Stimulated activated CD4-positive, alpha-beta T cell treated with anti-CD3 and anti-CD28 coated beads, Interleukin-15, amount 100 ng/mL, for 48 hours (primary cell): ENCODE data around the gene HSD17B11.
"Not testable (repeated sequence)": the region's sequence is repeated elsewhere in the genome, so short reads cannot be mapped to it uniquely, and the experiment has no call there.

Experiments used
- DNase-seq, 2 donors: peaks; one replicate each; pipeline ENCODE4 v3.0.0-alpha.2; 2020; ENCODE audit warnings: low read depth in 2 of 2

HSD17B11 gene, protein sequence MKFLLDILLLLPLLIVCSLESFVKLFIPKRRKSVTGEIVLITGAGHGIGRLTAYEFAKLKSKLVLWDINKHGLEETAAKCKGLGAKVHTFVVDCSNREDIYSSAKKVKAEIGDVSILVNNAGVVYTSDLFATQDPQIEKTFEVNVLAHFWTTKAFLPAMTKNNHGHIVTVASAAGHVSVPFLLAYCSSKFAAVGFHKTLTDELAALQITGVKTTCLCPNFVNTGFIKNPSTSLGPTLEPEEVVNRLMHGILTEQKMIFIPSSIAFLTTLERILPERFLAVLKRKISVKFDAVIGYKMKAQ

DNA sequence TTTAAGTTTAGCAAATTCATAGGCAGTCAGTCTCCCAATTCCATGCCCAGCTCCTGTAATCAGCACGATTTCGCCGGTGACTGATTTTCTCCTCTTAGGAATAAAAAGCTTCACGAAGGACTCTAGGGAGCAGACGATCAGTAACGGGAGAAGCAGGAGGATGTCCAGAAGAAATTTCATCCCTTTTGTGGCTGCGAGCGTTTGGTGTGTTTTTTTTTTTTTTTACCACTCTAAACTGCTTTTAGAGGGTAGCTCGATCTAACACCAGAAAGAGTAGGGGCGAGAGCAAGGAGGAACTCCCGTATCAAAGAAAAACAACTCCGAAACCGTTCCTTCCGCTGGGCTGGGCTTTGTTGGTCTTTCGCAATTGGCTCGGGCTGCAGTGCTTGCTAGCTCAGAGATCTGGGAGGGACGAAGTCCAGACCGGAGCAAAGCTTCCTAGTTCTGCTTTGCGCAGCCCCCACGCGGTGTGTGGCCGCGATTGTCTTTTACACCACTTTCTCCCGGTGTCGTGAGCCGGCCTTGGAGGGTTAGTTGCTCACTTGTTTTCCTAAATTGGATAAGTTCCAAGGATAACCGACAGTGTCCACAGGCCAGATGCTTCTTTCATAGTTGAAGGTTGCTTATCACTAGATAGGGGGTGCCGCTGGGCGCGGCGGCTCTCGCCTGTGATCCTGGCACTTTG, at the start of gene HSD17B11:
Gene HSD17B11, minus strand, starts transcription at position 298 of the 685 bp plus-strand sequence. Its CDS starts 118 bp downstream, at position 180.
- peak; percentile 70 to 71 for DNase-seq

DNA sequence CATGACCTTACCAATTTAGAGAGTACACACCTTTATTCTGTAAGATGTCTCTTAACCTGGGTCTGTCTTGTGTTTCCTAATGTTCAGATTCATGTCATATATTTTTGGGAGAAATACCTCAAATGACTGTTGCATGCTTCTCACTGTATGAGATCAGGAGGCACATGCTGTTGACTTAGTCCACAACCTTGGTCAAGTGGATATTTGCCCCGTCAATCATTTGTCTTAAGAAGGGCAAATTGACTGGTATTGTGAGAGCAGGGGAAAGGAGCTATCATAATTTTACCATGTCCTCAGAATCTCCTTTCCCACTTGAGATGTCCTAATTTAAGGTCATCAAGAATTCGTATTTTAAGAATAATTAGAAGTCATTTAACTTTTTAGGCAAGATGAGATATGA, 42.4 kb upstream of the HSD17B11 start:
- no peak for DNase-seq

DNA sequence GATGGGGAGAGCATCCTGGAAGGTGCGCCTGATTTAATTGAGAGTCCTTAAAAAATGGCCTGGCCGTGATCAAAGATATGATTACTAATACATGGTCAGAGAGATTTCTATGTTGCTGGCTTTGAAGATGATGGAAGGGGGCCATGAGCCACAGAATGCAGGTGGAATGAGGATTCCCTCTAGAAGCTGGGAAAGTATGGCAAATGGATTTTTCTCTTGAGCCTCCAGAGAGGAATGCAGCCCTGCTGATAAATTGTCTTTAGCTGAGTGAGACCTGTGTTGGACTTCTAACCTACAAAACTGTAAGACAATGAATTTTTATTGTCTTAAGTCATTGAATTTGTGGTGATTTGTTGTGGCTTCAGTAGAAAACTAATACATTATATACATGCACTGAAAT, 39.0 kb upstream of the HSD17B11 start:
- no peak for DNase-seq

DNA sequence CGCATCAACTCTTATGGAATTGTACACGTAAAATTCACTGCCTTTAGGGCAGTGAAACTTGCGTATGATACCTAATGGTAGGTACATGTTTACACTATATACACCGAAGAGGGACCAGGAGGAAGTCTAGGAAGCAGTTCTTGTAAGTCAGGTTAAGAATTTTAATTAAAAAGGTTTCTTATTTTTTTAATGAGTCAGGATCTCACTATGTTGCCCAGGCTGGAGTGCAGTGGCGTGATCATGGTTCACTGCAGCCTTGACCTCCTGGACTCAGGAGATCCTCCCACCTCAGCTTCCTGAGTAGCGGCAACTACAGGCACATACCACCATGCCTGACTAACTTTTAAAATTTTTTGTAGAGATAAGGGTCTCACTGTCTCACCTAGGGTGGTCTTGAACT, 38.0 kb upstream of the HSD17B11 start:
- DNase-seq: no peak

DNA sequence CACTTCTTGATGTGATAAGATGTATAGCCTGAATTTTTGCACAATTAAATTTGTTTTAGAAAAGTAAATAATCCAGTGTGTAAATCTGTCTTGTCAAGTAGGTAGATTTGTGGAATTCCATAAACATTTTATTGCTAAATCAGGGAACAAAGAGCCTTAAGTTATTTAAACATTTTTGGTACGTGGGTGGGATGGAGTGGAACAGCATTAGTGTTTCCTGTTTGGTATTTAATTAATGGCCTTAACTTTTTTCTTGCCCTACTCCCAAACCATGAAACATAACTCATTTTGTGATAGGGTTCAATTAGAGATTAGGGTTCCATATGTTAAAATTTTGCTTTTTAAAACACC, 36.5 kb upstream of the HSD17B11 start:
- no peak for DNase-seq

DNA sequence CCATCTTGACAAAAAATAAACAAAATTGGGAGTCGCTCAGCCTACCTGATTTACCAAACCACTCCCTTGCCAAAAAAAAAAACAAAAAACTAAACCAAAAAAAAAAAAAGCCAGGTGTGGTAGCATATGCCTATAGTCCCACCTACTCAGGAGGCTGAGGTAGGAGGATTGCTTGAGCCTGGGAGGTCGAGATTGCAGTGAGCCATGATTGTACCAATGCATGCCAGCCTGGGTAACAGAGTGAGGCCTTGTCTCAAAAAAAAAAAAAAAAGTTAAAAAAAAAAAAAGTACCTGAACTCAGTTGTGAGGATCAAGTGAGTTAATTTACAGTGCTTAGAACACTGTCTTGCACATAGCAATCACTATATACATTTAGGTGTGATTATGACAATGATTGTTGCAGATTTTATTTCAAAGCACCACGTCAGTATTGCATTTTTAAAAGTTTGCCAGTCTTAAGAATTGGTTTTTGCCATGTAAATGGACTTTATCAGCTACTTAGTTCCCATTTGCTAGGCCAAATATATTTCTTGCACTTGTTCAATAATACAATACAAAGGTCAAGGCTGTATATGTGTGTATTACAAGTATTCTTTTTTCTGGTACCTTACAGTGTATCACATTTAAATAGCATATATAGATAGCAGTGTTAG, 36.0 kb upstream of the HSD17B11 start:
- DNase-seq: no peak

DNA sequence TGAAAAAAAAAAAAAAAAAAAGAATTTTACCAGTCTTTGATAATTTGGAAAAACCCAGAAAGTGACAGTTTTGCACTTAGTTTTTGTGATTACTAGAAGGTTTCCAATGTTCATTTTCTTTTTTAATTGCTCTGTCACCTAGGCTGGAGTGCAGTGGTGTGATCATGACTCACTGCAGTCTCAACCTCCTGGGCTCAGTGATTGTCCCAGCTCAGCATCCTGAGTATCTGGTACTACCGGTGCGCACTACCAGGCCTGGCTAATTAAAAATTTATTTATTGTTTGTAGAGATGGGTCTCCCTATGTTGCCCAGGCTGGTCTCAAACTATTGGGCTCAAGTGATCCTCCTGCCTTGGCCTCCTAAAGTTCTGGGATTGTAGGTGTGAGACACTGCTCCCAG, 34.7 kb upstream of the HSD17B11 start:
- no peak for DNase-seq

DNA sequence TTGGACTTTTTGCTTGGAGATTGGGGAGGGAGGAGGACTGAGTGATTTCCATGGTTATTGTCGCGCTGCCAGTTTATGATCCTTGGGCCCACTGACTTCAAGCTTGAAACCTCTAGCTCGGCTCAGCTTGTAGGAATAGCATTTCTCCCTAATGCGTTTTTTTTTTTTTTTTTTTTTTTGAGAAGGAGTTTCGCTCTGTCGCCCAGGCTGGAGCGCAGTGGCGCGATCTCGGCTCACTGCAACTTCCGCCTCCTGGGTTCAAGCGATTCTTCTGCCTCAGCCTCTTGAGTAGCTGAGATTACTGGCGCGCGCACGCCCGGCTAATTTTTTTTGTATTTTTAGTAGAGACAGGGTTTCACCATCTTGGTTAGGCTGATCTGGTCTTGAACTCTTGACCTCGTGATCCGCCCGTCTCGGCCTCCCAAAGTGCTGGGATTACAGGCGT, 33.1 kb upstream of the HSD17B11 start:
- DNase-seq: not testable (repeated sequence)

DNA sequence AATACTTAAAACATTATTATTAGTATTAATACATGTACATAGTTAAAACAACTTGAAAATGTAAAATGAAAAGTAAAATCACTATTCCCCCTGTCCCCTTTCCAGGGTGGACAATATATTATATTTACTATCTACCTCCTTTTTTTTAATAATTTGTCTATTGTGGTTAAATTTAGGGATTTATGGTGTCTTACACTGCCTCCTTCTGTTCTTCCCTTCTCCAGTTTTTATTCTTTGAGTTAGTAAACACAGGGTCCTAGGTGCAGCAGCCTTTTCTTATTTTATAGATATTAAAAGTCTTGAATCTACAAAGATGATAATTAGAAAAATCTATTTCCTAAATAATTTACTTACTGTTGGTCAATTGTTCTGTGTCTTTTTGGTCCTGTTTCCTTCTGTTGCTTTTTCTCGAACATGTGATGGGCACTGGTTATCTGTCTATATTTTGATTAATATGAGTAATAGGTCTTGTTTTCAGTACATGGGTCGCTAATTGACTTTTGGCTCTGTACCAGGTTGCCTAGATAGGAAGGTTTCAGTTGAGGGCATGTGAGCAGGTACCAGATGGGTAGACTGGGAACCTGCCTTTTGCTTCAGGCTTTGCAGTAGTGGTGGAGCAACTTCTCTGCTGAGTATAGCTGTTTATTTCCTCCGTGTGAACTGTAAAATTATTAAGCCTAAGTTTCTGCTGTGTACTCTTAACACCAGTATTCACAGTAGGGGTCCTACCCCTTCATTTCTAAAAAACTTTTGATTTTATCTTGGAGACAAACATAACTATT, 32.5 kb upstream of the HSD17B11 start:
- DNase-seq: no peak

DNA sequence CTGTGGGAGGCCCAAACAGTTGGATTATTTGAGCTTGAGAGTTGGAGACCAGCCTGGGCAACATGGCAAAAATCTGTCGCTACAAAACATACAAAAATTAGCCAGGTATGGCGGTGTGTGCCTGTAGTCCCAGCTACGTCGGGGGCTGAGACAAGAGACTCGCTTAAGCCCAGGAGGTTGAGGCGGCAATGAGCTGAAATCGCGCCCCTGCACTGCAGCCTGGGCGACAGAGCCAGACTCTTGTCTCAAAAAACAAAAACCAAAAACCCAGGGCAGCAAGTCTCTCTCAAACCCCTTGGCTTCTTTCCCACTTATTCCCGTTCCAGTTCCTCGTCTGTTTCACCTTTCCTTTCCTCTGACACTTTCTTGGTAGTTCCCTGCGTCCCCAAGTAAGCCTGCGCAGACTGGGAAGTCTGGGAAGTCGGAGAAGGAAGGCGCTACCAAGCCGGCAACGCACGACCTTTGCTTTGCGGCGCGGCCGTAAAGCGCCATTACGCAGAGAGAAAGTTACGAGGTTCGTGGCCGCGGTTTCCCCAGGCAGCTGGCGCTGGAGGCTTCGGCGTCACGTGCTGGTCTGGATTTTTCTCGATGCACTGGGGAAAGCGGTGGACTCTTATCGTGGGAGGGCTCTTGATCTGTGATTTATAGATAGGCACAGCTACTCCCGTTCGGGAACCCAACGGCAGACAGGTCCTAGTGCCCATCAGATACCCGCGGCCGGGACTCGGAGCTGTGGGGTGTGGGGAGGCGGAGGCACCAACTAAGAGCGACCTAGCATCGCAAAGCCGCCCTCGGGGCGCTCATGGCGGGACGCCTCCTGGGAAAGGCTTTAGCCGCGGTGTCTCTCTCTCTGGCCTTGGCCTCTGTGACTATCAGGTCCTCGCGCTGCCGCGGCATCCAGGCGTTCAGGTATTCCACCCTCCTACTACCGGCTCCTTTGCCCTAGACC, 31.4 kb upstream of the HSD17B11 start, which contains the start of gene NUDT9:
Gene NUDT9, plus strand, starts transcription at position 470 of the 949 bp plus-strand sequence. Its CDS starts 333 bp downstream, at position 803.
- peak; percentile 76 to 79 for DNase-seq

DNA sequence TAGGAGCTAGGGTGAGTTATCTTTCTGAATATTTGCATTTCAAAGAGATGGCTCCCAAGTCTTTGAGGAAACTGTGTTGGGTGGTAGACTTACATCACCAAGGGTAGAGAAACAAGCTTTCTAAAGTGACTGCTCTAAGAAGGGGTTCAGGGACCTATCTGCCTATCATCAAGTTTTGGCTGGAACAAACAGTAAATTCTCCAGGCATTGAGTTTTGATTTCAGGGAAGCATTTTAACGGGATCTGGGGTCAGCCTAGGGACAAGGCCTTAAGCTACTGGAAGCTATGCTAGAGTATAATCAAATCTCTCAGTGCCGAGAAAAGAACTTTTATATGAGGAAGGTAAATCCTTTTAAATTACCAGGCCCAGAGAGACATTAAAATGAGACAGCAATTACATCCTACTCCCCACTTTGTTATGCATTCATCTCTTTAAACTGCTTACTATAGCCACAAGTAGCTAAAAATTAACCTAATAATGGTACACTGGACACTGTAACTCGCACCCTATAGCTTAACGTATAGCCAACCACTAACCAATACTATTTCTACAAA, 29.4 kb upstream of the HSD17B11 start:
- no peak for DNase-seq

DNA sequence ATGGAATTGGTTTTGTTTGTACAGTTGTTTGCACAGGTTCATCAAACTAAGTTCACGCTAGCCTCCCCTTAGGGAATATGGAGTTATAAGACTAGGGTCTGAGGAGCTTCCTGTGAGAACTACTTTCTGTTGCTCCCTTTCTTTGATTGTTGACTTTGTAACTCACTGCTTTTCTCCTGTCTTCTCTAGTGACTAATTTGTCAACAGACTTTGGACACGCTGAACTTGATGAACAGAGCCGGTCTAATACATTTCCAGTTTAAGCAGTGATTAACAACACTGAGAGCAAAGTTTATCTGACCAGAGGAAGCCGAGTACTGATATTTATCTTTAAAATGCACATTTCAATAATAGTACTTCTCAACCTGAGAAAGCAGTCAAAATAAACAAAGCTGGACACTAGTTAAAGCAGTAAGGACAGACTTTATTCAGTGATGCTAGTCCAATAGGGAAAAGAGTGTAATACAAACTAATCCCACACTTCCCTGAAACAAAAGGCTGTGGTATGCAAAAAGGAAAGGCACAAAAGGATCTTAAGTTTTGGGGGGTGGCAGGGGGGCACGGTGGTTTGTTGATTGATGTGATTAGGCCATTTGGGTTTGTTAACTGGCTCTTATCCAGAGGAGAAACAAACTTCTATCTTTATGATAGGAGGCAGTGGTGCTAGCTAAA, 28.7 kb upstream of the HSD17B11 start:
- no peak for DNase-seq

DNA sequence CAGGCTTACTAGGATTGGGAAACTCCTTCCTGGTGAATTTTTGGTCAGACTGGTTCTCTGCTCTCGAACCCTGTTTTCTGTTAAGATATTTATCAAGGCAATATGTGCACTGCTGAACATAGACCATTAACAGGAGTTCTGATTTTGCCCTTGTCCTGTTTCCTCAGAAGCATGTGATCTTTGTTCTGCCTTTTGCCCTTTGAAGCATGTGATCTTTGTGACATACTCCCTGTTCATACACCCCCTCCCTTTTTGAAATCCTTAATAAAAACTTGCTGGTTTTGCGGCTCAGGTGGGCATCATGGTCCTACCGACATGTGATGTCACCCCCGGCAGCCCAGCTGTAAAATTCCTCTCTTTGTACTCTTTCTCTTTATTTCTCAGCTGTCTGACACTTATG, 27.4 kb upstream of the HSD17B11 start:
- not testable (repeated sequence) for DNase-seq

DNA sequence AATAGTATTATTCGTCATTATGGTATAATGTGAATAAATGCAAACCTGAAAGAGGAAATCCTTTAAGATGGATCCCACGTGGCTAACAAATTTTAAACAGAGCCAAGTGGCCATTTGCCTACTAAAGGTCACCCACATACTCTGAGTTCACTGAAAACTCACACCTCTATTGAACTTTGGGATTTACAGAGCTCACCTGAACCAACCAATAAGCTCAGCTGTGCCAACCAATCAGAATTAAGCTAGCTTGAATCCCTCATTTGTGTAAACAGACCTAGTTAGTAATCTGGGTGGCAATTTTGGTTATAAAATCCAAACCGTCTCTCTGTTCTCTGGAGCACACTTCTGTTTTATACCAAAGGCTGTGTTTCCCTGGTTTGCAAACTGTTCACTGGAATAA, 26.0 kb upstream of the HSD17B11 start:
- DNase-seq: no peak

DNA sequence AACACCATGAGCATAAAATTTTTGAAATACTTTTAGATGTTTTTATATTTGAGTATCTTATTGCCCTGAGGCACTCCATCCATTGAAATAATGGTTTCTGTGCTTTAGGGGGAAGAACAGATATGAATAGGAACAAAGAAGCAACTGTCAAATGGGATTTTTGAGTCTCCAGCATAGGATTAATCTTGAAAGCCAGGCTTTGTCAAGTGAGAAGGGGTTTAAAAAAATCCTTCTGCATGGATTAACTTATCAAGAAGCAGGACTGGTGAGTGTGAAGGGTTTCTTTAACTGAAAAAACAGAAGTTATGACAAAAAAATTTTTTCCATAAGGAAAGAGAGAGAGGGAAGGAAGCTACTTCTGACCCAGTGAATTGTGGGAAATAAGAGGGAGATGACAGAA, 23.8 kb upstream of the HSD17B11 start:
- DNase-seq: no peak

DNA sequence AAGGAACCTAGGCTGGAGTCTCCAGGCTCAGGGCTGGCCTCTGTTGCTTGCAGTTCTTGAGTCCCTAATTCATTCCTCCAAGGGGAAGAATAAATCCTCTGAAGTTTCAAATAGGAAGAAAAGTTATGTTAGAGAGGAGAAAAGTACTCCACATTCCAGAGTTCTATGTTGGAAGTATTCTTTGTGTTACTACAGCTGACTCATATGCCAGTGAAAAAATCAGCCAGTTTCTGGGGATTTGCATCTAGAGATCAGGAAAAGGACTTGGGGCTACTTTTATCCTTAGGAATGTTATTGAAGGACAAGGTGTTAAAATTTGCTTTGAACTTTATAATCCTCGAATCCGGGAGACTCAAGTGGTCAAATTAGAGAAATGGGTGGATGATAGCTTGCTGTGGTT, 19.7 kb upstream of the HSD17B11 start:
- no peak for DNase-seq

DNA sequence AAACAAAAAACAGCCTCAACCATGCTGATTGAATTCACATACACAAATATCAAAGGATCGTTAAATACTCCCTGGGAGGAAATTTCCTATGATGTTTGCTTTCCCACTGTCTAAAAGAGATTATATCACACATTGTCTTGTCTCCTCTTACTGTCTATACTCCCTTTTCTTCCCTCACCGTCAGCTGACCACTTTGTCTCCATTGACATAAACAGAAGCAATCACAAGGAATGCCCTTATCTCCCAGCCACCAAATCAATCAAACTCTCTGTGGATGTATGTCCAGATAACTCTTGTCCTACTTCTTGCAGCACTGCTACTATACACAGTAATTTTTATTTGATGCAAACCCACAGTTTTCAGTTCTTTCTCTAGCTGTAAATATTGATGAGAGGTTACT, 19.2 kb upstream of the HSD17B11 start:
- DNase-seq: no peak

DNA sequence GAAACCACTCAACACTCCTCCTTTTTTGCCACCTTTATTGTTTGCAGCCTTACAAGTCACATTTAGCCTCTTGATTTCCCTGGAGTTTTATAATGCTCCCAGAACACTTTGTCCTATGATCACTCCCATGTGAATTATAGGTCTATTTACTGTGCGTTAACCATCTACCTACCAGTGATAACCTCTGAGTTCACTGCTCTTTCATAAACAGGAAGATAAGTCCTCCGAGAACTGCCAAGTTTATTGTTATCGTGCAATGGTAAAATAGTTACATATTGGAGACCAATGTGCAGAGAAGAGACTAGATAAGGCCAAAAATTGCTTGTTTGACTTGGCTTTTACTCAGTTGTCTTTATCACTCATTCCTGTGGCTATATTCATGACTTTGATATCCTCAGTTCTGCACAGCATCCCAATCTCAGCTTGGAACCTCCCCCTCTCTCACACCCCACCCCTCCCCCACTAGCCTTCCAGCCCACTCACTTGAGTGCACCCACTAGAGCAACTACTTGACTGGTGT, 18.5 kb upstream of the HSD17B11 start:
- DNase-seq: no peak

DNA sequence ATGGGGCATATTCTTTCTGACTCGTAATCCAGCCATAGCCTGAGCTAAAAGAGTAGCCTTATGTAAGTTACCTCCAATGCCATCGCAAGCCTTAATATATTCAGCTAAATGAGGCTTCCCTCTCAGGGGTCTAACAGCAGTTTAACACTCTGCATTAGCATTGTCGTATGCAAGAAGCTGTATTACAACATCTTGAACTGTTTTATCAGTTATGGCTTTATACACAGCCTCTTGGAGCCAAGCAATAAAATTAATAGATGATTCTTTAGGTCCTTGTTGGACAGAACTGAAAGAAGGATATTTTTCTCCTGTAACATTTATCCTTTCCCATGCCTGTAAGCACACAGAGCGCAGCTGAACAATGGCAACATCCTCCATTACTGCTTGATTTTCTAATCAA, 15.9 kb upstream of the HSD17B11 start:
- not testable (repeated sequence) for DNase-seq

DNA sequence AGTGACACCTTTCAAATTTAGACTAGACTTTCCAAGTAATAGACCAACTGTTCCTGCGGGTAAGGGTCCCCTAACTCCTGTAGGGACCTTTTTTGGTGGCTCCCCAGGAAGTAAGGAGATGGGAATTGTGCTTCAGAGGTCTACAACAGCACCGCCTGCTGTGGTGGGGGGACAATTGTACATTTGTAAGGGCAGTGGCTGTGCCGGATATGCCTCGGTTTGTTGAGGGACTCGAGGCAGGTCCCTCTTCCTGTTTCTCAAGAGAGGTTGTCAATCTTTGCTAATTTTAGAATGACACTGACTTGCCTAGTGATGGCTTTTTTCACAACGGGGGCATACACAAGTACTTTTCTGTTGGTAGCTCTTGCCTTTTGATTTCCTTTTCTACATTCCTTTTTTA, 15.5 kb upstream of the HSD17B11 start:
- DNase-seq: no peak
